Pulmonary artery endothelial cell (primary cell): ENCODE results near the gene PMP22. TPM values are rescaled to one million over a fixed set of nuclear protein-coding genes. Genes with fewer than 3 reads are reported as not detected.

Source experiments
- DNase-seq: peaks from one replicate; pipeline ENCODE4 v3.0.0-alpha.2; 2011; ENCODE audit warnings: low read depth, low spot score
- total RNA-seq: library from RNA; depleted of rRNA; stranded (reverse); fragments of >200 nt; gene quantifications from 2 replicates; pipeline ENCODE4 v1.2.3, GENCODE V29; 2014

Gene PMP22
- total RNA-seq, 1 donor from 2014 or later = 28.0 TPM

GRCh38 chr17:15274017-15274416 is 8.9 kb upstream of the PMP22 start:
- no peak for DNase-seq

DNA sequence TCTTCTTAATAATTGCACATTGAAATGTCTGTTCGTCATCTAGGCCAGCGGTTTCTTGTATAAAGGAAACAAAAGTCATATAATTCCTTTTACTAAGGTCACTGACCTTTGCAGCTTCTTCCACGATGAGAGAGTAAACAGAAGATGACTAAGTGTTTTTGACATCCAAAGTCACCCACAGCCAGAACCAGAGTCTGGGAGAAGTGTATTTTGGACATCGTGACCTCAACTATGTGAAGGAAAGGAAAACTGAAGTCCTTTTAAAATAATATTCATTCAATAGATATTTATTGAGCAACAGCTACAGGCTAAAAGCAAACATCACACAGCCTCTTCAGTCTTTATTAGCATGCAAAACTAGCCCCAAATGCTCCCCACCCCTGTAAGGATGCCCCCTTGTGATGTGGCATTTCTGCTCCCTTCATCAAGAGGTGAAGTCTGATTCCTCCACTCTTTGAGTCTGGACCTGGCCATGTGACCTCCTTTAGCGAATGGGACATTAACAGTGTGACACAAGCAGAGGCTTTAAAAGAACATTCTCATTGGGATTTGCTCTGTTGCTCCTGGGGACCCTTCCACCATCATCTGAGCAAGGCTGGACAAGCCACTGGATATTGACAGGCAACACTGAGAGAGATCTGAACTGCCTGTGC is 8.1 kb upstream of the PMP22 start:
- no peak for DNase-seq

DNA sequence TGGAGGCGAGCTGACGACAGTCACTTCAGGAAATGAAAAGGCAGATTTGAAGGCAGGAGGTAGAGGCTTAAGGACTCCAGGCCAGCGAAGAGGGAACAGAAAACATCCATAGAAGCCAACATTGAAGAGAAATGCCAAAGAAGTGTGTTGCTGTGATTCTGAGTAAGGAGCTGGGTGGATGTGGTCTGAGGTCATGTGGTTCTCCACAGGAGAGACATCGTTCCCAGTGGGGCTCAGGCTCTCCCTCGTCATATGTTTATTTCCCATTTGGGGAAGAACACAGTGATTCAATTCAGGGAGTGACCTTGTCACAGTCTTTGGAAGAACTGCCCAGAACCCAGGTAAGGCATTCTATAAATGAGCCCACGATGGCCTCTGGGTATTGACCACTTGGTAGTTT is 6.6 kb upstream of the PMP22 start:
- no peak for DNase-seq

DNA sequence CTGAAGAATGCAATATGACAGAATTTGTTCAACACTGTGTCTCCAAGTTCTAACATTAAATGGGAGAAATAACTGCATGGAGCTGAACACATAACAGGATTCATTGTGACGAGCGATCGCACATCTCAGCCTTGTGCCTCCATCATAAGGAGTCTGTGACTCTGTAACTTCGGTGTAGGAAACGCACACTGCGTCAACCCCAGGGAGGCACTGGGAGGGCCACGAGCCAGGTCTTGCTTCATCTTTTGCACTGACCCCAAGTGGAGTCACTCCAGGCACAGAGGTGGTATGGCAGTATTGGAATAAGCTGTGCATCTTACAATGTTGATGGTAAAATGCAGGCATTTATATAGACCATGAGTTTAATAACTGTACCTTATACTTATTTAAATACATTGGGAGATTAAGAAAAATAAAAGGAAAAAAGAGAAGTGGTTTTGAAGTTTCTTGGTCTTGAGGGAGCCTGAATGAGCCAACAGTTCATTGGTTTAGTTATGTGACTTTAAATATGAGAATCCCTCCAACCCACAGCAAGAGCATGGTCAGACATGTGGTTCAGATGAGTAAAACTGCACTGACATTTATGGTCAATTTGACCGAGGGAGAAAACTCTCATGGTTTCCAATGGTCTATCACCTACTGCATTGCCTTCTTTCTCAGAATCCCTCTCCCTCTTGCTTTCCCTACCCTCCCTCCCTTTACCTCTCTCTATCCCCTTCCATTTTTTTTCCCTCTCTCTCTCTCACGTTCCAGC is 5.7 kb upstream of the PMP22 start:
- no peak for DNase-seq

GRCh38 chr17:15269780-15270089 is 4.6 kb upstream of the PMP22 start:
- DNase-seq = no peak

- no peak for DNase-seq
Observed at GRCh38 chr17:15269087-15269779, 4.1 kb upstream of the PMP22 start.

DNA sequence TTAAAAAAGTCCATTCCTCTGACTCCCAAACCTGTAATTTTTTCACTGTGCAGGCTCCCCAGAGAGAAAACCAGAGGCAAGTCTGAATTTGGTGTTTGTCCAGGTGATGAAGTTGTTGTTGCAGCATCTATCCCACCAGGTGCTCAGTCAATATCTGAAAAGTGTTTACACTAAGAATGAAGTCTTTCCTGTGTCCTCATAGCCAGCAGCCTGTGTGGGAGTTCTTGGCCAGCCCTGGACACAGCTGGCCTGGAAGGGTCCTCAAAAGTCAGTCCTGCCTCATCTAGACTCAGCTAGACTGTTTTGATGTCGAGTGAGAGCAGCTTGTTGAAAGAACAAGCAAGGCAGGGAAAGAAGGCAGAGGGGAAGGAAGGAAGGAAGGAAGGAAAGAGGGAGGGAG is 3.3 kb upstream of the PMP22 start:
- DNase-seq = no peak

GRCh38 chr17:15267996-15268395 is 2.9 kb upstream of the PMP22 start:
- DNase-seq = no peak

DNA sequence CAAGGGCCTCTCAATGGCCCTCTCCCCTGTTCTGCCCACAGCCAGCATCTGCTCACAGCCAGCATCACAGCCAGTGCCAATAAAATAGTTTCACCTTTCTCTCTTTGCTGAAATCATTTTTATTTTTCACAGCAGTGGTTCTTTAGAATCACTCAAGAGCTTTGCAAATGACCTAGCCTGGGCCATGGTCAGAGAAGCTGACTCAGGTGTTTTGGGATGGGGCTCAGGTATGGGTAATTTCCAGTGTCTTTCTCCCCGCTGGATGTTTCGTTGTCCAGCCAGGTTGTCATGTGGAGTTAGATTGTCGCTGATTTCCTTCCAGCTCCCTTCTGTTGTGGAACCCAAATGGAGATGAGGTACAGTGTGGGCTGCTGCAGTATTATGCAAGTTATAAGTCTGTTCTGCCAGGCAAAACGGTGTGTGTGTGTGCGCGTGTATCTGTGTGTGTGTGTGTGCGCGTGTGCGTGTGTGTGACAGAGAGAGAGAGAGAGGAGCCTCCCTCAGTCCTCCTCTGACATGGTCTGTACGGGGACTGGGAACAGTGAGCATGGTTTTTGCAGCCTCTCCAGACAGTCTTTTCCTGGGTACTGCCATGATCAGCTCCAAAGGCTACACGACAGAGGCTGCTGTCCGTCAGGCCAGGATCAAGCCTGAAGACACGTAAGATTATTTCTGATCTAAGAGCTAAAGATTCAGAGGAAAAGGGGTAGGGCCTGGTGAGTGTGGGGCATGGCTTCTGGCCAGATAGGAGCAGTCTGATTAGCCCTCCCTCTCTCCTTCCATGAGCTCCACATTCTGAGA is 1.4 kb upstream of the PMP22 start:
- no peak for DNase-seq

DNA sequence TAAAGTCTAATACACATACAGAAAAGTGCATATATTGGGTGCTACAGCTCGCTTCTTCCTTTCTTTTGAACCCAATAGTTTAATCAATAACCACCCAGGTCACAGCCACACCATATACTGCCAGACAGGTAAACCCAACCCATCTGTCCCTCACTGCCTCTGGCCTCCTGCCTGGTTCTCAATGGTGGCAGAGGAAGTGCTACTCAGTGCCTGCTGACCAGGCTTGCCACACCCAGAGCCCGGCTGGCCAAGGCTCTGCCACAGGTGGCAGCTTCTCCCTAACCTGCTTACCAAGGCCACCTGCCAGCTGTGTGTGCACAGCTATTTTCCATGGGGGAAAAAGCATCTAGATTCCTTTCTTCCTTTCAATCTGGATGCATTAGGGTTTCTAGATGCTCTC is 584 bp downstream of the PMP22 start:
- DNase-seq = no peak

GRCh38 chr17:15263680-15264079 is 1.4 kb downstream of the PMP22 start:
- no peak for DNase-seq

- no peak for DNase-seq
Observed at GRCh38 chr17:15263206-15263579, 1.9 kb downstream of the PMP22 start.

GRCh38 chr17:15262291-15263205 is 2.6 kb downstream of the PMP22 start:
- no peak for DNase-seq

- DNase-seq = no peak
Observed at GRCh38 chr17:15261802-15262290, 3.3 kb downstream of the PMP22 start.

GRCh38 chr17:15261258-15261801 is 3.8 kb downstream of the PMP22 start:
- DNase-seq = no peak

- DNase-seq = peak; percentile 52
Observed at GRCh38 chr17:15260376-15261257, 4.5 kb downstream of the PMP22 start.

DNA sequence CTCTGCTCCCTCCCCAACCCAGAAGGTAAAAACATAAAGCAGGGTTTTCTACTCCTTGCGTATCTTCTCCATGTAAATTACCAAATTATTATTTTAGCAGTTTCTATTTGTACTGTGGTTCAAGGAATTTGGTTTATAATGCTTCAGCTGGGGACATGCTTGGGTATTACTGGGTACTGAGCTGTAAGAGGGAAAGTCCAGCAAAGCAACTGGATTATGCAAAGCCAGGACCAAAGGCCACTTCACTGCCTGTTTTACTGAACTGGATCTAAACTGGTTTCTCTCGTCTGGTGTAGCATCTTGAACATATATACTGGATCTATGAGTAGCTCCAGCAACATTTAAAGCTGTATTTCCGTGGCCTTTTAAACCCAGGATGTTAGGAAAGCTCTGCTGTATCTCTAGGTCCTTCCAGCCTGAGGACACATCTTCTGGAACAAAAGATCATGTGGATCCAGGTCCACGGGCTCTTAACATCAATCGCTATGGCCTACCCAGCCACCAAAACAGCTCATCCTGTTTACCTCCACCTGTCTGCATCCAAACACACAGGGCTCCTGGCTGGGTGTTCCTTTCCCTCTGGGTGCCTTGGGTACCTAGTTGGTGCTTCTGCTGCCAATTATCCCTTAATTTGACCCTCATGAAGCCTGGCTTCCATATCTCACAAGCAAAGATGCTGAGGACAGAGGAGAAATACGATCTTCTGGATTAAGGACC is 7.2 kb downstream of the PMP22 start:
- DNase-seq = no peak

GRCh38 chr17:15257258-15257788 is 7.8 kb downstream of the PMP22 start:
- DNase-seq = no peak

DNA sequence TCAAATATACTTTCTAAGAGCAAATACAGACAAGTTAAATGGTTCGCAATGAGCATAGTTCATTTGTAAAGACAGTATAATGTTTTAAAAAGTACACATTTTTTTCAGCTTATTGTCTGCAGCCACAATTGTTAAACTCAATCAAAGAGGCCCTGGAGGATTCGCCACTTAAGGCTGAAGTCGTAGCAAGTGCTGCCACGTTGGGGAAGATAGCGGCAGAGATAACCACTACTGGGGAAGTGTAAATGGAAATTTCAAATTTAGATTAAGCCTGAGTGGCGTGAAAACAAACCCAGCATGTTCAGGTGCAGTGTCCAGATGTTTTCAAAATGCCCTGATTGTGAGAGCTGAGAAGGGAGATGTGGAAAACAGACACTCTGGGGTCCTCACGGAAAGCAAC is 8.4 kb downstream of the PMP22 start:
- no peak for DNase-seq
